ENCODE data around the gene MPRIP.

Gene MPRIP

GRCh38 chr17:17069849-17070248, 27.6 kb downstream of the MPRIP start:
- no peak for DNase-seq (ENCODE audit: low read depth in 1 of 2, low spot score in 1 of 2)

GRCh38 chr17:17070931-17071330, 28.7 kb downstream of the MPRIP start:
- DNase-seq (ENCODE audit: low read depth in 1 of 2, low spot score in 1 of 2): no peak

- no peak for DNase-seq (ENCODE audit: low read depth in 1 of 2, low spot score in 1 of 2)
Observed at GRCh38 chr17:17071531-17072360, 29.5 kb downstream of the MPRIP start.

GRCh38 chr17:17072546-17072945, 30.3 kb downstream of the MPRIP start:
- DNase-seq (ENCODE audit: low read depth in 1 of 2, low spot score in 1 of 2): no peak

GRCh38 chr17:17073030-17073564, 30.8 kb downstream of the MPRIP start:
- DNase-seq (ENCODE audit: low read depth in 1 of 2, low spot score in 1 of 2): no peak

GRCh38 chr17:17073581-17074403, 31.5 kb downstream of the MPRIP start:
- DNase-seq (ENCODE audit: low read depth in 1 of 2, low spot score in 1 of 2): no peak

GRCh38 chr17:17075125-17075781, 33.0 kb downstream of the MPRIP start:
- DNase-seq (ENCODE audit: low read depth in 1 of 2, low spot score in 1 of 2): no peak

GRCh38 chr17:17076066-17076465, 33.8 kb downstream of the MPRIP start:
- DNase-seq (ENCODE audit: low read depth in 1 of 2, low spot score in 1 of 2): no peak

GRCh38 chr17:17077101-17077500, 34.8 kb downstream of the MPRIP start:
- no peak for DNase-seq (ENCODE audit: low read depth in 1 of 2, low spot score in 1 of 2)

- DNase-seq (ENCODE audit: low read depth in 1 of 2, low spot score in 1 of 2): no peak
Observed at GRCh38 chr17:17077861-17078732, 35.8 kb downstream of the MPRIP start.

- no peak for DNase-seq (ENCODE audit: low read depth in 1 of 2, low spot score in 1 of 2)
Observed at GRCh38 chr17:17078832-17079231, 36.6 kb downstream of the MPRIP start.

GRCh38 chr17:17079336-17079735, 37.1 kb downstream of the MPRIP start:
- no peak for DNase-seq (ENCODE audit: low read depth in 1 of 2, low spot score in 1 of 2)

GRCh38 chr17:17079761-17080160, 37.5 kb downstream of the MPRIP start:
- DNase-seq (ENCODE audit: low read depth in 1 of 2, low spot score in 1 of 2): no peak

GRCh38 chr17:17080181-17080631, 37.9 kb downstream of the MPRIP start:
- no peak for DNase-seq (ENCODE audit: low read depth in 1 of 2, low spot score in 1 of 2)

GRCh38 chr17:17080781-17081180, 38.5 kb downstream of the MPRIP start:
- no peak for DNase-seq (ENCODE audit: low read depth in 1 of 2, low spot score in 1 of 2)

GRCh38 chr17:17081304-17081940, 39.2 kb downstream of the MPRIP start:
- no peak for DNase-seq (ENCODE audit: low read depth in 1 of 2, low spot score in 1 of 2)

- DNase-seq (ENCODE audit: low read depth in 1 of 2, low spot score in 1 of 2): no peak
Observed at GRCh38 chr17:17082878-17083277, 40.6 kb downstream of the MPRIP start.

GRCh38 chr17:17084317-17084835, 42.1 kb downstream of the MPRIP start:
- DNase-seq (ENCODE audit: low read depth in 1 of 2, low spot score in 1 of 2): no peak

- DNase-seq (ENCODE audit: low read depth in 1 of 2, low spot score in 1 of 2): no peak
Observed at GRCh38 chr17:17084941-17085340, 42.7 kb downstream of the MPRIP start.

- no peak for DNase-seq (ENCODE audit: low read depth in 1 of 2, low spot score in 1 of 2)
Observed at GRCh38 chr17:17086585-17086984, 44.3 kb downstream of the MPRIP start.
